IPS-18c (cell line): ENCODE data around the gene NXPH2.

Source experiments
- H3K4me3 ChIP-seq: 2 replicates; pipeline ENCODE4 v1.7.0; 2013; ENCODE audit warnings: low read depth, mild to moderate bottlenecking, low read length, moderate library complexity; ENCODE audit not compliant: insufficient read depth
- H3K9me3 ChIP-seq: one replicate; pipeline ENCODE4 v1.6.1; 2013; ENCODE audit warnings: mild to moderate bottlenecking, low read length, moderate library complexity; ENCODE audit not compliant: control insufficient read depth, insufficient read depth

The NXPH2 gene

GRCh38 chr2:138723196-138723987, 56.8 kb downstream of the NXPH2 start:
- no peak overlapping the region for H3K4me3 ChIP-seq
- no peaks in the 10 kb centered on the region for H3K9me3 ChIP-seq

GRCh38 chr2:138722316-138722715, 57.9 kb downstream of the NXPH2 start:
- H3K9me3 ChIP-seq = no peaks in the 10 kb centered on the region
- H3K4me3 ChIP-seq = no peak overlapping the region

- H3K9me3 ChIP-seq = no peaks in the 10 kb centered on the region
- H3K4me3 ChIP-seq = no peak overlapping the region
Observed at GRCh38 chr2:138720035-138720838, 60.0 kb downstream of the NXPH2 start.

GRCh38 chr2:138718405-138718804, 61.8 kb downstream of the NXPH2 start:
- no peak overlapping the region for H3K4me3 ChIP-seq
- H3K9me3 ChIP-seq = no peaks in the 10 kb centered on the region

GRCh38 chr2:138716183-138716582, 64.0 kb downstream of the NXPH2 start:
- H3K4me3 ChIP-seq = no peak overlapping the region

GRCh38 chr2:138713504-138713903, 66.7 kb downstream of the NXPH2 start:
- H3K4me3 ChIP-seq = no peak overlapping the region
- H3K9me3 ChIP-seq = no peaks in the 10 kb centered on the region

More at GRCh38 chr2:138716183-138716582, 64.0 kb downstream of the NXPH2 start:
- no peaks in the 10 kb centered on the region for H3K9me3 ChIP-seq

GRCh38 chr2:138713069-138713496, 67.1 kb downstream of the NXPH2 start:
- Histone ChIP-seq H3K9me3 (no peaks in the 10 kb centered on the region), H3K4me3 (no peak overlapping the region)

GRCh38 chr2:138712212-138712979, 67.8 kb downstream of the NXPH2 start:
- Histone ChIP-seq H3K9me3 (no peaks in the 10 kb centered on the region), H3K4me3 (no peak overlapping the region)

- no peak overlapping the region for H3K4me3 ChIP-seq
- no peaks in the 10 kb centered on the region for H3K9me3 ChIP-seq
Observed at GRCh38 chr2:138711812-138712211, 68.4 kb downstream of the NXPH2 start.

- Histone ChIP-seq H3K9me3 (no peaks in the 10 kb centered on the region), H3K4me3 (no peak overlapping the region)
Observed at GRCh38 chr2:138708682-138709241, 71.4 kb downstream of the NXPH2 start.

- Histone ChIP-seq H3K4me3 (no peak overlapping the region), H3K9me3 (no peaks in the 10 kb centered on the region)
Observed at GRCh38 chr2:138707392-138708074, 72.7 kb downstream of the NXPH2 start.

- no peak overlapping the region for H3K4me3 ChIP-seq
- H3K9me3 ChIP-seq = no peaks in the 10 kb centered on the region
Observed at GRCh38 chr2:138703242-138703641, 76.9 kb downstream of the NXPH2 start.

- H3K9me3 ChIP-seq = no peaks in the 10 kb centered on the region
- H3K4me3 ChIP-seq = no peak overlapping the region
Observed at GRCh38 chr2:138700716-138701115, 79.5 kb downstream of the NXPH2 start.

- Histone ChIP-seq H3K9me3 (no peaks in the 10 kb centered on the region), H3K4me3 (no peak overlapping the region)
Observed at GRCh38 chr2:138699421-138699820, 80.8 kb downstream of the NXPH2 start.

GRCh38 chr2:138698428-138698827, 81.8 kb downstream of the NXPH2 start:
- Histone ChIP-seq H3K9me3 (no peaks in the 10 kb centered on the region), H3K4me3 (no peak overlapping the region)

GRCh38 chr2:138691667-138692066, 88.5 kb downstream of the NXPH2 start:
- Histone ChIP-seq H3K4me3 (no peak overlapping the region), H3K9me3 (no peaks in the 10 kb centered on the region)

GRCh38 chr2:138689705-138690104, 90.5 kb downstream of the NXPH2 start:
- no peak overlapping the region for H3K4me3 ChIP-seq
- no peaks in the 10 kb centered on the region for H3K9me3 ChIP-seq
